ENCODE results near the gene PNMA5.

The PNMA5 gene

DNA sequence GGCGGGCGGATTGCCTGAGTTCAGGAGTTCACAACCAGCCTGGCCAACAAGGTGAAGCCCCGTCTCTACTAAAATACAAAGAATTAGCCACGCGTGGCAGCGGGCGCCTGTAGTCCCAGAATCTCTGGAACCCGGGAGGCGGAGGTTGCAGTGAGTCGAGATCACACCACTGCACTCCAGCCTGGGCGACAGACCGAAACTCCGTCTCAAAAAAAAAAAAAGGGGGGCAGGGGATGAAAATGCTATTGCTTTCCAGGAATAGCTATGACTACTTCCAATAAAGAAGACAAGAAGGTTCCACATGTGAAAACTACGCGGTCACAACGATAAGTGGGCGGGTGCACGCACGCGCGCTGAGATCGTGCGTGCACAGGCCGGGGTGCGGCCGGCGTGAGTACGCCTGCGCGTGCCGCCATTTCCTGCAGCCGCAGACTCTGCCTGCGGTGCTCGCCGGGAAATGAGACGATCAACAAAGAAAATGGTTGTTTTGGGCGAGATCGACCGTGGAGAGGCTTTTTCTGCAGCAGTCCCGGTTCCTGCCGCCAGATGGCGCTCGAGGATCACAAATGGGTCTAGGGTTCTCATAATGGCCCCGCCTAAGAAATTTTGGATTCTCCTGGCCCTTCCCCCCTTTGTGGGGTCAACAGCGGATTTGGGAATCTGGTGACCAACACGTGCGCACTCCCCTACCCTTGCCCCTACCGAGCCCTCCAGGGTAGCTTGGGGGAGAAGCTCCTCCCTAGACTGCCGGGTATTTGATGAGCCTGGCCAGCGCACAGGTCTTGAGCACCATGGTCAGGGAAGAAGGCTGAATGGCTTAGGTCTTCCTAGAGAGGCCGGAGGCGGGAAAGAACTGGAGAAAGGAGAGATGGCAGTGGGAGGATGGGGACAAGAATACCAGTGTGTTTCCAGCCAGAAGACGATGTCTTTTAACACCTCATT, 35.1 kb downstream of the PNMA5 start:
- peak; percentile 82 for DNase-seq (ENCODE audit: low read depth)

DNA sequence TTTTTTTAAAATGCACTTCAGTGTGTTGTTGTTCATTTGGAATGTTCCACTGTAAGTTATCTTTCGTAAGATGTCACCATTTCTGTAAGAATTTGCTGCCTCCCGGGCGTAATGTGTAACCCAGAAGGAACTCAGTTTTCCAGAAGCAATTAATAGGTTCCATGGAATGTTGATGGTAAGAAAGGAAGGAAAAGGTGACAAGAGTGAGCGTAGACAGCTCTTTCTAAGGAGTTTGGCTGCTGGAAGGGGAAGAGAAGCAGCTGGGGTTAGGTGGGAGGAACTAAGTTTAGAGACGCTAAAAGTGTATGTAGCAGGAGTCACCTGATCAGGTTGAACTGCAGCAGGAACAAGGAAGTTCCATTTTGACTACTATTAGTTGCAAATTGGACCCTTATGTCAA, 35.9 kb downstream of the PNMA5 start:
- DNase-seq (ENCODE audit: low read depth): no peak

DNA sequence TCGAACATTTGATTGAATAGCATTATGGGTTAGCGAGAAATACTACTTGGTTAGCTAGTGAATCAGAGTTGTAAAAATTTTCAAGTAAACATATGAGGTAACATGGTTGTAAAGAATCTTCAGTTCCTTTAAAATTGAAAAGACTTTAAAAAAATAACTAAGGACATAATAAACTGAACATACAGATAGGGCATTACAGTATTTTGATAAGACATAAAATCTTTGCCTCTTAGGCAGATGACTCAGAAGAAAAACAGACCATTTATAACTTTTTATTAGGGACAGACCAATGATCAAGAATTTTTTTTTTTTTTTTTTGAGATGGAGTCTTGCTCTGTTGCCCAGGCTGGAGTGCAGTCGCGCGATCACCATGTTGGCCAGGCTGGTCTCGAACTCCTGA, 43.1 kb downstream of the PNMA5 start:
- no peak for DNase-seq (ENCODE audit: low read depth)

DNA sequence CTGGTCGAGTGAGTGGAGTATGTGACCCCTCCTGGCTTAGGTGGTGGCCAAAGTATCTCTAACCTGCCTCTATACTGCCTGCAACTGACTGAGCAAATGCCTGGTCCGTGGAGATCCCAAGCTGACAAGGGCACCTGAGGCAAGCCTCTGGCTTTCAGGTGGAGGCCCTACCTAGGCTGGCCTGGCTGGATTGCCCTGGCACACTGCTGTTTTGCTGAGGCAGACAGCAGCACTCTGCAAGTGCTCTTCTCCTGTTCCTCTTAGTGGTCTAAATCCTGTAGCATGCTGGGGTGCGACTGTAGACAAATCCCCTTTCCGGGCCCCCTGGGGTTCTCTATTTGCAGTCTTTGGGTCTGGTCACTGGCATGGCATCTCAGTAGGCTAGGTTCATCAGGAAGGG, 44.8 kb downstream of the PNMA5 start:
- DNase-seq (ENCODE audit: low read depth): no peak

DNA sequence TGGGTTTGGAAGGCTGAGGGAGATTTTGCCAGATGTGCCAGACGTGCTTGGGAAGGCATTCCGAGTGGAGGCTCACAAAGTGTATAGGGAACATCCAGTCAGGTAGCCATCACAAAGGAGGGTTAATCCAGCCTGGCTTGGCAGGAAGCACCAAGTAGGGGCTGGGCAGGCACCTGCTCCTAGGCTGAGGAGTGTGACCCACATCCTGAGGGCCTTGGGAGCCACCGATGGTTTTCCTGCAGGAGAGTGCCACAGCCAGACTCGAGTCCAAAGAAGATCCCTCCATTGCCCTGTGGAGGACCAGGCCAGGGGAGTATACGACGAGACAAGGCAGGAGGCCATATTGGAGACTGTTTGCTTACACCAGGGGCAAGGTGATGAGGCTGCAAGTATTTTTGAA, 47.2 kb downstream of the PNMA5 start:
- no peak for DNase-seq (ENCODE audit: low read depth)

DNA sequence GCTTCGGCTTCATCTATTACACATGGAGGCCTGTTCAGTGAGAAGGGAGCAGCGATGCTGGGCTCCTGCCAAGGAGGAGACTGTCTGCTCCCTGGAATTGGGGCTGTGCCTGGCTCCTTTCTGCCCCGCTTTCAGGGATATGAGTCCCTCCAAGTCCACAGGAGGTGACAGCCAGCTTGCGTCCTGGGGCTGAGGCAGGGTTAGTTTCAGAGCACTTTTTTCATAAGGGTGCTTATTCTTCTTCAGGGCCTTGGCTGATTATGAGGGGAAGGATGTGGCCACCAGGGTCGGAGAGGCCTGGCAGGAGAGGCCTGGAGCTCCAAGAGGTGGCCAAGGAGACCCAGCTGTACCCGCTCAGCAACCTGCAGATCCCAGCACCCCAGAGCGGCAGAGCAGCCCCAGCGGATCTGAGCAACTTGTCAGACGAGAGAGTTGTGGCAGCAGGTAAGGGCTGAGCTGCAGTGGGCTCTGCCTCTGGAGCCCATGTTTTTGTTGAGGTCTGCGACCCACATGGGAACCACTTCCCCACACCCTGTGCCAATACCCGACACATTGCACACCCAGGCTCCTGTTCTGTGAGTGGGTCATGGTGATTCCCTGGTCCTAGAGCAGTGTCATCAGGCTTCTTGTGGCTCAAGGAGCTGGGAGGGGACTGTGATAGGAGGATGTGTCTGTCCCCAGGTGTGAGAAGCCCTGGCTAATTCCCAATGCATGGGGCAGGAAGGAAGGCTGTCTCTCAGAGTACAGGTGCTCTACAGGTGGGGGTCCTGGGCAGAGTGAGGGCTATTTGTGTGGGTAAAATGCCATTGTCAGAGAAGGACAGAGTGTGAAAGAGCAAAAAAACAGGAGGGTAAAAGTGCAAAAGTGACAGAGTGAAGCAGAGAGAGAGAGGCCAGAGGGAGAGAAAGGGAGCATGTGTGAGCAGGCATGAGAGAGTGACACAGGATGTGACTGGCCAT, 48.6 kb downstream of the PNMA5 start:
- DNase-seq (ENCODE audit: low read depth): no peak

DNA sequence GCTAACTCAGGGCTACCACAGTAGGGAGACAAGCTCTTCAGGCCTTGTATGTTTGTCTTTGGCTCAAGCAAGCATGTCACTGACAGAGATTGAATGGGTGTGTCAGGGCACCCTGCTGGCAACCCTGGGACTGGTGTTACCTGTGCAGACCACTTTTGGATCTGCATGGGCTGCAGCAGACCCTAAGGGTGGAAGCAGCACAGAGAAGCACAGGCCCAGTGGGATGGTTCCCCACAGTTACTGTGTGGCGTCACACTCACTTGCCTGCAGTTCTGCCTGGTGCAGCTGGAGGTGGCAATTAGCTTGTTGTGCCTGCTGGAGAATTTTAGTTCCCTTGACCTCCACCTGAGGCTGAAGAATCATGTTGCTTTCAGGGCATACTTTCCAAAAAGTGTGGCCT, 50.1 kb downstream of the PNMA5 start:
- no peak for DNase-seq (ENCODE audit: low read depth)

DNA sequence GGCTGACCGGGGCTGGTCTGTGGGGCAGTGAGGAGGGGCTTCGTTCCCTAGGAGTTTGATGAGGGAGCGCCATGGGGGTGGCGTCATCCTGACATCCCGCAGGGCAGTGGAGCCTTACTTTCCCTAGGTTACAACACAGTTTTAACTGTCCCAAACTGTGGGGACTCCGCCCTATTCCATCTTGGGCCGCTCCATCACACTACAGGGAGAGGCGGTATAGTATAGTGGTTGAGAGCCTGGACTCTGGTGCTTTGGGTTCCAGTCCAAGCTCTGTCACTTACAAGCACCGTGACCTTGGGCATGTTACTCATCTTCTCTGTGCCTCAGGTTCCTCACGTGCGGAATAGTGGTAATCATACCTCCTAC, 51.9 kb downstream of the PNMA5 start:
- DNase-seq (ENCODE audit: low read depth): no peak

DNA sequence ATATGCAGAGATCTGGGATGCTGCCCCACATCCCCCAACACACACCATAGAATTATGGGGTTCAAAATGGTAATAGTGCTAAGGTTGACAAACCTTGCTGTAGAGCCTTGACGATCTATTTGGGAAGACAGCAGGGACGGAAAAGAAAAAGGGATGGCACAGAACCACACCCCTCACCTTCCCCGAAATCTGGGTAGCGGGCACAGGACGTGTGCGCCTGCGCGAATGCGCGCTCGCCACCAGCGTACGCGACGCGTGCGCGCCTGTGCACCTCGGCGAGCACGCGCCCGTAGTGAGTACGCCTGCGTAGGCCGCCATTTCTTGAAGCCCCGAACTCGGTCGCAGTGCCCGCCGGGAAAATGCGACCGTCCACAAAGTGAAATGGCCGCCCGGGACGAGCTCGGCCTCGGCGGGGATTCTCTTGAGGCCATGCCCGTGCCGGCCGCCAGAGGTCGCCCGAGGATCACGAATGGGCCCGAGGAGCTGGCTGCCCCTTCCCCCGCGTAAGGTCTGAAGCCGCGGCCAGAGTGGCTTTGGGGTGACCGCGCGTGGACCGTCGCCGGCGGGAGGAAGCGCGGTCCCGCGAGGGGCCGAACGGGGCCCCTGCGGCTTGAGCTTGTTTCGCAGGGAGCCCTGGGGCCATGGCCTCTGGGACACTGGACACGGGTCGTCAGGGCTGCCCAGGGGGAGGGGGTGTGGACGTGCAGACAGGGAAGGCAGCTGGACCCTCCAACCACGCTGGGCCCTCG, 52.4 kb downstream of the PNMA5 start:
- DNase-seq (ENCODE audit: low read depth): peak; percentile 66

All from stimulated activated CD8-positive, alpha-beta memory T cell treated with anti-CD3 and anti-CD28 coated beads, Interleukin-7, amount 100 ng/mL, for 24 hours (primary cell).